Activated CD4-positive, CD25-positive, alpha-beta regulatory T cell treated with anti-CD3 and anti-CD28 coated beads, Interleukin-2, amount 50 U/mL, for 16 hours (primary cell): ENCODE measurements around the gene MYCL.
"Not testable (repeated sequence)": the region's sequence is repeated elsewhere in the genome, so short reads cannot be mapped to it uniquely, and the experiment has no call there.

ENCODE experiments used
- DNase-seq: peaks from one replicate; pipeline ENCODE4 v3.0.0-alpha.2; 2020; ENCODE audit warnings: low read depth, low spot score

MYCL gene

GRCh38 chr1:39917825-39918224, 16.1 kb upstream of the MYCL start:
- no peak for DNase-seq

GRCh38 chr1:39915499-39916129, 13.9 kb upstream of the MYCL start:
- no peak for DNase-seq

- not testable (repeated sequence) for DNase-seq
These were observed 11.4 kb upstream of the MYCL start for GRCh38 chr1:39913136-39913535.

GRCh38 chr1:39910263-39910662, 8.5 kb upstream of the MYCL start:
- DNase-seq, result no peak

- DNase-seq, result no peak
These were observed 6.8 kb upstream of the MYCL start for GRCh38 chr1:39908534-39908933.

GRCh38 chr1:39907528-39908453, 6.1 kb upstream of the MYCL start:
- DNase-seq, result no peak

GRCh38 chr1:39905172-39905571, 3.5 kb upstream of the MYCL start:
- DNase-seq, result no peak

GRCh38 chr1:39902460-39902807, 717 bp upstream of the MYCL start:
- DNase-seq, result no peak

GRCh38 chr1:39901464-39901713, 328 bp downstream of the MYCL start:
- no peak for DNase-seq

GRCh38 chr1:39900662-39901463, 854 bp downstream of the MYCL start:
- no peak for DNase-seq

GRCh38 chr1:39899611-39900538, 1.8 kb downstream of the MYCL start:
- DNase-seq, result no peak

- DNase-seq, result no peak
These were observed 2.8 kb downstream of the MYCL start for GRCh38 chr1:39898648-39899603.

GRCh38 chr1:39898191-39898590, 3.5 kb downstream of the MYCL start:
- no peak for DNase-seq

GRCh38 chr1:39896909-39897685, 4.6 kb downstream of the MYCL start:
- no peak for DNase-seq

GRCh38 chr1:39895731-39896480, 5.8 kb downstream of the MYCL start:
- DNase-seq, result no peak

GRCh38 chr1:39894884-39895495, 6.7 kb downstream of the MYCL start:
- DNase-seq, result no peak

- DNase-seq, result no peak
These were observed 8.8 kb downstream of the MYCL start for GRCh38 chr1:39892601-39893595.
